PC-9 (cell line): Measurements from ENCODE around the gene UBQLN1. TPM values are rescaled to one million over a fixed set of nuclear protein-coding genes. Genes with fewer than 3 reads are reported as not detected.
"Not testable (repeated sequence)": the region's sequence is repeated elsewhere in the genome, so short reads cannot be mapped to it uniquely, and the experiment has no call there.

ENCODE experiments used
- BruUV-seq: library from RNA; stranded (reverse); fragments of 400-500 nt; replicated peaks from 2 replicates; lab custom pipeline; 2021; lab: Mats Ljungman, UMichigan
- CTCF ChIA-PET: fragments of 300-600 bp; sonication (Branson Sonifier 250); formaldehyde crosslinking; loops from one replicate; lab custom pipeline; 2022; ENCODE audit warnings: antibody characterized with exemption; lab: Charles Lee
- POLR2A ChIA-PET: fragments of 300-600 bp; sonication (Branson Sonifier 250); formaldehyde crosslinking; loops from one replicate; lab custom pipeline; 2022; ENCODE audit warnings: antibody characterized with exemption; ENCODE audit not compliant: unreplicated experiment; lab: Charles Lee
- DNase-seq, 2 experiments: peaks; one replicate each; pipeline versions ENCODE4 v3.0.0 to v3.0.0-alpha.2; 2015 to 2022; ENCODE audit warnings: mixed read lengths in 1 of 2
- H2AFZ ChIP-seq: fragments of 200-600 bp; sonication (generic); 2 replicates; pipeline ENCODE4 v1.8.1; 2017; ENCODE audit warnings: antibody characterized with exemption
- H3F3A ChIP-seq: fragments of 200-600 bp; sonication (generic); 2 replicates; pipeline ENCODE4 v1.8.1; 2017; ENCODE audit warnings: antibody characterized with exemption, mild to moderate bottlenecking, low read depth; ENCODE audit not compliant: insufficient read depth
- H3K27ac ChIP-seq: fragments of 200-600 bp; sonication (generic); 2 replicates; pipeline ENCODE4 v1.6.1; 2016; ENCODE audit warnings: mixed run types
- H3K27me3 ChIP-seq: fragments of 200-600 bp; sonication (generic); 2 replicates; pipeline ENCODE4 v1.6.1; 2016; ENCODE audit warnings: low read depth, mixed run types; ENCODE audit not compliant: insufficient read depth
- H3K36me3 ChIP-seq: fragments of 200-600 bp; sonication (generic); 2 replicates; pipeline ENCODE4 v1.6.1; 2016; ENCODE audit warnings: low read depth, mixed run types
- H3K4me1 ChIP-seq: fragments of 200-600 bp; sonication (generic); replicated peaks from 2 replicates; pipeline ENCODE4 v1.6.1; 2016; ENCODE audit warnings: mixed run types; ENCODE audit not compliant: insufficient read depth
- H3K4me2 ChIP-seq: fragments of 200-600 bp; sonication (generic); 2 replicates; pipeline ENCODE4 v1.6.1; 2017; ENCODE audit warnings: mixed run types
- H3K4me3 ChIP-seq: fragments of 200-600 bp; sonication (generic); 2 replicates; pipeline ENCODE4 v1.6.1; 2016; ENCODE audit warnings: mixed run types
- H3K79me2 ChIP-seq: fragments of 200-600 bp; sonication (generic); 2 replicates; pipeline ENCODE4 v1.6.1; 2017; ENCODE audit warnings: low read depth, mixed run types
- H3K9me2 ChIP-seq: fragments of 200-600 bp; sonication (generic); 2 replicates; pipeline ENCODE4 v1.8.1; 2017; ENCODE audit warnings: mild to moderate bottlenecking; ENCODE audit not compliant: insufficient read depth
- H3K9me3 ChIP-seq: fragments of 200-600 bp; sonication (generic); 2 replicates; pipeline ENCODE4 v1.8.1; 2016; ENCODE audit warnings: low read depth; ENCODE audit not compliant: insufficient read depth
- H4K20me1 ChIP-seq: fragments of 200-600 bp; sonication (generic); 2 replicates; pipeline ENCODE4 v1.8.1; 2017; ENCODE audit not compliant: insufficient read depth
- EZH2 ChIP-seq: fragments of 200-600 bp; sonication (generic); IDR thresholded peaks from 2 replicates; pipeline ENCODE4 v1.8.0; 2017; ENCODE audit warnings: antibody characterized with exemption, low read depth
- intact Hi-C: fragments of 100-400 bp; cut with micrococcal nuclease; formaldehyde crosslinking; loops from one replicate; pipeline ENCODE4 v1.10.0; 2022; ENCODE audit not compliant: unreplicated experiment
- total RNA-seq: library from RNA; stranded (reverse); gene quantifications from 2 replicates; pipeline ENCODE4 v1.2.3, GENCODE V29; 2021
- TF ChIP-seq, protein P1 (sequence below): fragments of 200-600 bp; sonication (generic); conservative IDR thresholded peaks from 2 replicates; pipeline ENCODE4 v1.6.1; 2017; ENCODE audit warnings: mixed run types, antibody characterized with exemption, mild to moderate bottlenecking, moderate library complexity

Gene UBQLN1
- total RNA-seq, 1 experiment from 2014 or later, result 129 TPM

DNA sequence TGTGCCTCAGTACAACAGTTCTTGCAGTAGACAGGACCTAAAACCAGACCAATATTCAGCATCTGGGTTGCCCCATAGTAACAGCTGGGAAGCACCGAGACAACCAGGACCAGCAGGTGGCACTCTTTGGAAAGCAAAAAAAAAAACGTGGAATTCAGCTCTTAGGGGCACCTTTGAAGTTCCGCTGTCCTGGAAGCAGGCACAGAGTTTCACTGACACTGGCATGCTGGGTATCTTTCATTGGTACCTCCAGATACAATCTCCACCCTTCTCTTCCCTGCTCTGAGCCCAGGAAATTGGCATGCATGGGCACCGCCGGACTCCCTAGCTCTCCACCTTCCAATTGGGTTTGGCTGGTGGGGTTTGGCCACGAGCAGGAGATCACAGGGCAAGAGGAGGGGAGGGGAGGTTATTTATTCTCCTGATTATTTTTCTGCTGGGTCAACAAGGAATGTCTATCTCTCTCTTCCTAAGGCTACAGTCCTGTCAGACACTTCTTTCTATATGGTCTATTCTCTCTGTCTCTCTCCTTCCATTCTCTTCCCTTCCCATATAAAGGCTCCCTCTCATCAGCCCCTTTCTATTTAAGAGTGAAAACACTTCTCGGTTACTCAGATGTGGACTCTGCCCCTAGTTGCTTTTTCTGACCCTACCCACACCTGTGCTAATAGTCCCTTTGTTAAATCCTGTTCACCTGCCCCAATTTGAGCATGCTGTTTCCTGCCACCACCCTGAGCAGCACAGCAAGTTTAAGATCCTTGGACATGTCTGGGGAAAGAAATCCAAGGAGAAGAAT lies 86.7 kb downstream of the UBQLN1 start:
- H3K4me3 ChIP-seq, result no peak overlapping the region
- no peak overlapping the region for H3K27ac ChIP-seq
- BruUV-seq, result no TSS peak
- no peaks in the 10 kb centered on the region for H3K9me2 ChIP-seq
- peak in 1 of 2 experiments; percentile 33 for DNase-seq
- peaks cover 15% of the 10 kb centered on the region for H3F3A ChIP-seq
- no peaks in the 10 kb centered on the region for H3K79me2 ChIP-seq
- CTCF ChIA-PET, result interaction anchor here (0.6 to 1.2 kb wide), 4 partner anchors 43 to 854 kb away, joined by 4 to 7 read pairs (median 6); no protein-coding TSS in a partner anchor
- intact Hi-C loops, result loop anchor here (5.0 kb wide), 1 partner anchor 301 kb away; the partner anchor contains the start of gene KIF27
- H3K9me3 ChIP-seq, result no peaks in the 10 kb centered on the region
- H3K4me1 ChIP-seq, result peaks cover 9% of the 10 kb centered on the region
- H2AFZ ChIP-seq, result no peak overlapping the region; the same call in 1 of the 2 replicates
- no peaks in the 10 kb centered on the region for H3K36me3 ChIP-seq
- POLR2A ChIA-PET, result no interaction called here
- no peaks in the 10 kb centered on the region for H3K27me3 ChIP-seq
- no peaks in the 10 kb centered on the region for H4K20me1 ChIP-seq
- H3K4me2 ChIP-seq, result no peak overlapping the region
- no peak for TF ChIP-seq EZH2
- TF ChIP-seq, protein P1, sequence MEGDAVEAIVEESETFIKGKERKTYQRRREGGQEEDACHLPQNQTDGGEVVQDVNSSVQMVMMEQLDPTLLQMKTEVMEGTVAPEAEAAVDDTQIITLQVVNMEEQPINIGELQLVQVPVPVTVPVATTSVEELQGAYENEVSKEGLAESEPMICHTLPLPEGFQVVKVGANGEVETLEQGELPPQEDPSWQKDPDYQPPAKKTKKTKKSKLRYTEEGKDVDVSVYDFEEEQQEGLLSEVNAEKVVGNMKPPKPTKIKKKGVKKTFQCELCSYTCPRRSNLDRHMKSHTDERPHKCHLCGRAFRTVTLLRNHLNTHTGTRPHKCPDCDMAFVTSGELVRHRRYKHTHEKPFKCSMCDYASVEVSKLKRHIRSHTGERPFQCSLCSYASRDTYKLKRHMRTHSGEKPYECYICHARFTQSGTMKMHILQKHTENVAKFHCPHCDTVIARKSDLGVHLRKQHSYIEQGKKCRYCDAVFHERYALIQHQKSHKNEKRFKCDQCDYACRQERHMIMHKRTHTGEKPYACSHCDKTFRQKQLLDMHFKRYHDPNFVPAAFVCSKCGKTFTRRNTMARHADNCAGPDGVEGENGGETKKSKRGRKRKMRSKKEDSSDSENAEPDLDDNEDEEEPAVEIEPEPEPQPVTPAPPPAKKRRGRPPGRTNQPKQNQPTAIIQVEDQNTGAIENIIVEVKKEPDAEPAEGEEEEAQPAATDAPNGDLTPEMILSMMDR, result peak; percentile 67

DNA sequence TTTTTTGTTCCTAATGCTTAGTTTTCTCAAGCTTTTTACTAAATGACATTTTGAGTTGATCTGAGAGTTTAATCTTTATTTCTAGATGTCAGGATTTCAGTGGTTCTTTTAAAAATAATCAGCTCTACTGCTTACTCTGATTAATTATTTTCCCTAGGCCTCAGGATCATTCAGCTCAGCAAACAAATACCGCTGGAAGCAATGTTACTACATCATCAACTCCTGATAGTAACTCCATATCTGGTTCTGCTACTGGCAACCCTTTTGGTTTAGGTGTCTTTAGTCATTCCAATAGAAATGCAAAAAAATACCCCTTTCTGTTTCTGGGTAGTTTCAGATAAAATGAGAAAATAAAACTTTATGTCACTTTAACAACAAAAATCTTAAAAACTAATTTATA lies 90.5 kb downstream of the UBQLN1 start:
- ChIA-PET POLR2A (no interaction called here), CTCF (no interaction called here)
- 0 out of 2 replicates have a peak, but pooled peaks cover 9% of the 10 kb centered on the region for H3F3A ChIP-seq
- H3K9me3 ChIP-seq, result no peaks in the 10 kb centered on the region
- no peaks in the 10 kb centered on the region for H4K20me1 ChIP-seq
- no peak overlapping the region for H3K4me2 ChIP-seq
- H2AFZ ChIP-seq, result no peak overlapping the region
- no peaks in the 10 kb centered on the region for H3K9me2 ChIP-seq
- H3K4me3 ChIP-seq, result no peak overlapping the region
- H3K36me3 ChIP-seq, result no peaks in the 10 kb centered on the region
- no peak for TF ChIP-seq EZH2
- TF ChIP-seq, protein P1, result no peak
- no TSS peak for BruUV-seq
- intact Hi-C loops, result no loop called here
- H3K79me2 ChIP-seq, result no peaks in the 10 kb centered on the region
- H3K27ac ChIP-seq, result no peak overlapping the region
- DNase-seq, result no peak
- H3K4me1 ChIP-seq, result no peaks in the 10 kb centered on the region
- no peaks in the 10 kb centered on the region for H3K27me3 ChIP-seq

DNA sequence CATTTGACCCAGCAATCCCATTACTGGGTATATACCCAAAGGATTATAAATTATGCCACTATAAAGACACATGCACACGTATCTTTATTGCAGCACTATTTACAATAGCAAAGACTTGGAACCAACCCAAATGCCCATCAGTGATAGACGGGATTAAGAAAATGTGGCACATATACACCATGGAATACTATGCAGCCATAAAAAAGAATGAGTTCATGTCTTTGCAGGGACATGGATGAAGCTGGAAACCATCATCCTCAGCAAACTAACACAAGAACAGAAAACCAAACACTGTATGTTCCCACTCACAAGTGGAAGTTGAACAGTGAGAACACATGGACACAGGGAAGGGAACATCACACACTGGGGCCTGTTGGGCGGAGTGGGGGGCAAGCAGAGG lies 94.5 kb downstream of the UBQLN1 start:
- CTCF ChIA-PET, H2AFZ ChIP-seq: not testable (repeated sequence)

More for the DNA sequence above, 94.5 kb downstream of the UBQLN1 start:
- peaks cover 12% of the 10 kb centered on the region for H3K4me1 ChIP-seq
- H4K20me1 ChIP-seq, H3K36me3 ChIP-seq, H3F3A ChIP-seq, H3K27ac ChIP-seq, POLR2A ChIA-PET, H3K4me2 ChIP-seq, H3K9me3 ChIP-seq, H3K4me3 ChIP-seq, DNase-seq, H3K27me3 ChIP-seq, BruUV-seq, H3K9me2 ChIP-seq, H3K79me2 ChIP-seq, intact Hi-C loops: not testable (repeated sequence)

Other genes starting within 250 kb of the UBQLN1 start
- 1.4 and 1.9 TPM in 2 replicates for gene FRMD3, start 169.6 kb downstream of the UBQLN1 start, total RNA-seq
- gene IDNK, start 84.8 kb downstream of the UBQLN1 start, total RNA-seq, result 1.7 and 4.6 TPM in 2 replicates
- 4.6 and 4.8 TPM in 2 replicates for gene GKAP1, start 109.8 kb upstream of the UBQLN1 start, total RNA-seq
- 9.0 and 13.3 TPM in 2 replicates for gene KIF27, start 213.5 kb upstream of the UBQLN1 start, total RNA-seq